Gastroesophageal sphincter (tissue), 3 donors: ENCODE data around the gene HECW1.
"Not testable (repeated sequence)": the region's sequence is repeated elsewhere in the genome, so short reads cannot be mapped to it uniquely, and the experiment has no call there.

Experiments
- POLR2A ChIP-seq, 2 donors: fragments of 450-650 bp; IDR thresholded peaks; one replicate each; pipeline ENCODE4 v1.6.1; 2017; ENCODE audit warnings: antibody characterized with exemption in 2 of 2, mild to moderate bottlenecking in 2 of 2, moderate library complexity in 1 of 2
- TF ChIP-seq, protein P1 (sequence below), 4 experiments: fragments of 200-600 bp in 2 of 4; fragments of 450-650 bp in 2 of 4; sonication (generic) in 1 of 4; IDR thresholded peaks; one replicate each; pipeline ENCODE4 v1.5.1; 2017 to 2019; ENCODE audit warnings: antibody characterized with exemption in 4 of 4, mild to moderate bottlenecking in 2 of 4, moderate library complexity in 2 of 4

- TF ChIP-seq, protein P1, sequence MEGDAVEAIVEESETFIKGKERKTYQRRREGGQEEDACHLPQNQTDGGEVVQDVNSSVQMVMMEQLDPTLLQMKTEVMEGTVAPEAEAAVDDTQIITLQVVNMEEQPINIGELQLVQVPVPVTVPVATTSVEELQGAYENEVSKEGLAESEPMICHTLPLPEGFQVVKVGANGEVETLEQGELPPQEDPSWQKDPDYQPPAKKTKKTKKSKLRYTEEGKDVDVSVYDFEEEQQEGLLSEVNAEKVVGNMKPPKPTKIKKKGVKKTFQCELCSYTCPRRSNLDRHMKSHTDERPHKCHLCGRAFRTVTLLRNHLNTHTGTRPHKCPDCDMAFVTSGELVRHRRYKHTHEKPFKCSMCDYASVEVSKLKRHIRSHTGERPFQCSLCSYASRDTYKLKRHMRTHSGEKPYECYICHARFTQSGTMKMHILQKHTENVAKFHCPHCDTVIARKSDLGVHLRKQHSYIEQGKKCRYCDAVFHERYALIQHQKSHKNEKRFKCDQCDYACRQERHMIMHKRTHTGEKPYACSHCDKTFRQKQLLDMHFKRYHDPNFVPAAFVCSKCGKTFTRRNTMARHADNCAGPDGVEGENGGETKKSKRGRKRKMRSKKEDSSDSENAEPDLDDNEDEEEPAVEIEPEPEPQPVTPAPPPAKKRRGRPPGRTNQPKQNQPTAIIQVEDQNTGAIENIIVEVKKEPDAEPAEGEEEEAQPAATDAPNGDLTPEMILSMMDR (IDR thresholded peaks at IDR 0.05) = not testable (repeated sequence)
- not testable (repeated sequence) for TF ChIP-seq POLR2A (IDR thresholded peaks at IDR 0.05)
Observed at GRCh38 chr7:43210539-43210938, 98.1 kb downstream of the HECW1 start.
